H1 (cell line): ENCODE data around the gene ANKS1A. TPM values are rescaled to one million over a fixed set of nuclear protein-coding genes. Genes with fewer than 3 reads are reported as not detected.

Experiments used
- CTCF ChIA-PET: fragments of 300-600 bp; sonication (Branson Sonifier 250); formaldehyde crosslinking; loops from one replicate; lab custom pipeline; 2021; ENCODE audit not compliant: partially characterized antibody; lab: Charles Lee
- POLR2A ChIA-PET: fragments of 300-600 bp; sonication (Branson Sonifier 250); formaldehyde crosslinking; loops from one replicate; lab custom pipeline; 2021; ENCODE audit warnings: inconsistent platforms; ENCODE audit not compliant: partially characterized antibody; lab: Charles Lee
- DNase-seq, 2 experiments: peaks; one replicate each; pipeline versions ENCODE4 v3.0.0 to v3.0.0-alpha.2; 2010 to 2022; ENCODE audit warnings: low spot score in 2 of 2, low read depth in 1 of 2, mixed read lengths in 1 of 2
- FAIRE-seq: peaks from 2 replicates; lab custom pipeline; 2011; peaks lifted over from hg19 to GRCh38; lab: Jason Lieb, UNC
- H2AFZ ChIP-seq: 2 replicates; pipeline ENCODE4 v1.8.1; 2012; ENCODE audit warnings: low read length, inconsistent platforms
- H2AK5ac ChIP-seq: 2 replicates; pipeline ENCODE4 v1.6.1; 2013; ENCODE audit warnings: low read depth, low read length
- H2BK120ac ChIP-seq: replicated peaks from 2 replicates; pipeline ENCODE3; 2013; ENCODE audit warnings: low read depth, low read length, inconsistent platforms
- H2BK12ac ChIP-seq: 2 replicates; pipeline ENCODE4 v1.6.1; 2013; ENCODE audit warnings: low read depth, low read length
- H2BK15ac ChIP-seq: 2 replicates; pipeline ENCODE4 v1.6.1; 2013; ENCODE audit warnings: low read length
- H2BK20ac ChIP-seq: 2 replicates; pipeline ENCODE4 v1.6.1; 2013; ENCODE audit warnings: low read length
- H2BK5ac ChIP-seq: 2 replicates; pipeline ENCODE4 v1.6.1; 2013; ENCODE audit warnings: low read depth, low read length
- H3K14ac ChIP-seq: 2 replicates; pipeline ENCODE4 v1.6.1; 2013; ENCODE audit warnings: inconsistent platforms; ENCODE audit not compliant: insufficient read length
- H3K18ac ChIP-seq: 2 replicates; pipeline ENCODE4 v1.6.1; 2013; ENCODE audit warnings: low read length; ENCODE audit errors: extremely low read depth
- H3K23ac ChIP-seq: 2 replicates; pipeline ENCODE4 v1.6.1; 2013; ENCODE audit warnings: inconsistent platforms; ENCODE audit not compliant: insufficient read length
- H3K23me2 ChIP-seq: 2 replicates; pipeline ENCODE4 v1.6.1; 2013; ENCODE audit warnings: low read depth, low read length
- H3K27ac ChIP-seq: 2 replicates; pipeline ENCODE4 v1.6.1; 2011; ENCODE audit warnings: low read depth, low read length, inconsistent platforms
- H3K27me3 ChIP-seq, 4 experiments: replicated peaks in 1 of 4; 1 replicate in 1 of 4; 2 replicates in 3 of 4; pipeline versions ENCODE4 v1.6.1 to v1.8.1; 2011 to 2013; ENCODE audit warnings: low read length in 3 of 4, mild to moderate bottlenecking in 3 of 4, inconsistent platforms in 2 of 4, mixed read lengths in 2 of 4, moderate library complexity in 1 of 4; ENCODE audit not compliant: control insufficient read depth in 3 of 4, insufficient read depth in 3 of 4; ENCODE audit errors: extremely low read depth in 1 of 4
- H3K36me3 ChIP-seq, 4 experiments: 2 replicates each; pipeline versions ENCODE4 v1.6.1 to v1.8.1; 2011 to 2013; ENCODE audit warnings: mild to moderate bottlenecking in 4 of 4, low read length in 3 of 4, moderate library complexity in 2 of 4, control low read depth in 1 of 4, inconsistent platforms in 1 of 4; ENCODE audit not compliant: insufficient read depth in 4 of 4, control insufficient read depth in 2 of 4
- H3K4ac ChIP-seq: replicated peaks from 2 replicates; pipeline ENCODE3; 2013; ENCODE audit warnings: low read length, low read depth, mixed read lengths, inconsistent platforms; ENCODE audit not compliant: insufficient read length
- H3K4me1 ChIP-seq, 4 experiments: replicated peaks in 1 of 4; 1 replicate in 1 of 4; 2 replicates in 3 of 4; pipeline versions ENCODE4 v1.6.1 to v1.8.1; 2011 to 2013; ENCODE audit warnings: low read length in 3 of 4, inconsistent platforms in 2 of 4, mixed read lengths in 1 of 4; ENCODE audit not compliant: insufficient read depth in 4 of 4, control insufficient read depth in 3 of 4
- H3K4me2 ChIP-seq, 2 experiments: 2 replicates each; pipeline versions ENCODE4 v1.6.1 to v1.8.1; 2011 to 2013; ENCODE audit warnings: low read depth in 2 of 2, low read length in 2 of 2, control low read depth in 1 of 2, inconsistent platforms in 1 of 2, mild to moderate bottlenecking in 1 of 2; ENCODE audit not compliant: insufficient read depth in 1 of 2
- H3K4me3 ChIP-seq, 4 experiments: fragments of 200-600, 300-600 bp in 1 of 4; sonication (generic), shearing (Covaris generic), sonication (Bioruptor Twin) in 1 of 4; 2 replicates each; pipeline versions ENCODE4 v1.5.1 to v1.8.1; 2011 to 2016; ENCODE audit warnings: low read length in 4 of 4, low read depth in 3 of 4, control low read depth in 2 of 4, inconsistent platforms in 2 of 4, mild to moderate bottlenecking in 2 of 4, mixed read lengths in 1 of 4, moderate library complexity in 1 of 4; ENCODE audit not compliant: insufficient read depth in 2 of 4; ENCODE audit errors: extremely low read depth in 1 of 4
- H3K56ac ChIP-seq: replicated peaks from 2 replicates; pipeline ENCODE3; 2013; ENCODE audit warnings: low read depth, mild to moderate bottlenecking, mixed read lengths, low read length, inconsistent platforms; ENCODE audit not compliant: insufficient read length
- H3K79me1 ChIP-seq: 2 replicates; pipeline ENCODE4 v1.6.1; 2013; ENCODE audit warnings: low read depth, low read length, control low read depth
- H3K79me2 ChIP-seq, 2 experiments: 2 replicates each; pipeline versions ENCODE4 v1.6.1 to v1.8.1; 2012 to 2013; ENCODE audit warnings: low read length in 2 of 2, mild to moderate bottlenecking in 2 of 2, inconsistent platforms in 1 of 2; ENCODE audit not compliant: insufficient read depth in 2 of 2, control insufficient read depth in 1 of 2
- H3K9ac ChIP-seq, 4 experiments: replicated peaks in 1 of 4; 1 replicate in 1 of 4; 2 replicates in 3 of 4; pipeline versions ENCODE4 v1.6.1 to v1.8.1; 2011 to 2013; ENCODE audit warnings: low read depth in 3 of 4, low read length in 3 of 4, control low read depth in 2 of 4, mild to moderate bottlenecking in 2 of 4, moderate library complexity in 2 of 4, inconsistent platforms in 1 of 4; ENCODE audit errors: extremely low read depth in 1 of 4
- H3K9me3 ChIP-seq, 2 experiments: 2 replicates each; pipeline versions ENCODE4 v1.6.1 to v1.8.1; 2012 to 2013; ENCODE audit warnings: mild to moderate bottlenecking in 2 of 2, moderate library complexity in 2 of 2, control low read depth in 1 of 2, inconsistent platforms in 1 of 2, low read depth in 1 of 2, low read length in 1 of 2, mixed read lengths in 1 of 2; ENCODE audit not compliant: insufficient read depth in 2 of 2
- H4K20me1 ChIP-seq, 2 experiments: replicated peaks in 1 of 2; 2 replicates each; pipeline versions ENCODE3 to v1.8.1; 2011 to 2013; ENCODE audit warnings: inconsistent platforms in 2 of 2, low read length in 2 of 2, mild to moderate bottlenecking in 1 of 2; ENCODE audit not compliant: insufficient read depth in 2 of 2, control insufficient read depth in 1 of 2
- H4K5ac ChIP-seq: 2 replicates; pipeline ENCODE4 v1.6.1; 2013; ENCODE audit warnings: low read length, low read depth, mixed read lengths, inconsistent platforms; ENCODE audit not compliant: insufficient read length
- H4K8ac ChIP-seq: 2 replicates; pipeline ENCODE4 v1.8.0; 2013; ENCODE audit warnings: mild to moderate bottlenecking, moderate library complexity, low read length, inconsistent platforms; ENCODE audit not compliant: insufficient read depth; ENCODE audit errors: extremely low read depth
- H4K91ac ChIP-seq: replicated peaks from 2 replicates; pipeline ENCODE3; 2013; ENCODE audit warnings: low read length, mixed read lengths, inconsistent platforms; ENCODE audit not compliant: insufficient read length
- BACH1 ChIP-seq: IDR thresholded peaks from 2 replicates; pipeline ENCODE4 v1.6.1; 2012; ENCODE audit warnings: low read length, improper control_type of control experiment
- BCL11A ChIP-seq, 2 experiments: IDR thresholded peaks; one replicate each; pipeline ENCODE4 v1.6.1; 2011; ENCODE audit warnings: low read depth in 2 of 2, low read length in 2 of 2, mild to moderate bottlenecking in 2 of 2
- EP300 ChIP-seq, 2 experiments: IDR thresholded peaks; 1 replicate in 1 of 2; 2 replicates in 1 of 2; pipeline ENCODE4 v1.6.1; 2011 to 2012; ENCODE audit warnings: low read depth in 2 of 2, low read length in 2 of 2, mild to moderate bottlenecking in 2 of 2, borderline replicate concordance in 1 of 2, inconsistent platforms in 1 of 2, moderate library complexity in 1 of 2
- EZH2 ChIP-seq: fragments of 200-600 bp; sonication (generic); IDR thresholded peaks from 2 replicates; pipeline ENCODE4 v1.7.1; 2012; ENCODE audit warnings: low read depth, mild to moderate bottlenecking, moderate library complexity, low read length, inconsistent platforms; ENCODE audit not compliant: severe bottlenecking
- GTF2F1 ChIP-seq: IDR thresholded peaks from 2 replicates; pipeline ENCODE4 v1.6.1; 2012; ENCODE audit warnings: low read depth, low read length, improper control_type of control experiment, borderline replicate concordance
- KDM1A ChIP-seq: fragments of 200-600, 300-600 bp; sonication (generic); IDR thresholded peaks from 2 replicates; pipeline ENCODE4 v1.7.1; 2016; ENCODE audit warnings: mild to moderate bottlenecking, low read length, borderline replicate concordance
- MAX ChIP-seq: IDR thresholded peaks from 2 replicates; pipeline ENCODE4 v1.6.1; 2012; ENCODE audit warnings: inconsistent platforms
- NRF1 ChIP-seq: IDR thresholded peaks from 2 replicates; pipeline ENCODE4 v1.6.1; 2011; ENCODE audit warnings: mild to moderate bottlenecking, low read depth, low read length, improper control_type of control experiment
- RAD21 ChIP-seq, 2 experiments: IDR thresholded peaks in 1 of 2; conservative IDR thresholded peaks in 1 of 2; 2 replicates each; pipeline ENCODE4 v1.6.1; 2011; ENCODE audit warnings: low read depth in 2 of 2, low read length in 2 of 2, improper control_type of control experiment in 1 of 2, inconsistent platforms in 1 of 2, mild to moderate bottlenecking in 1 of 2, moderate library complexity in 1 of 2
- SIRT6 ChIP-seq: IDR thresholded peaks from one replicate; pipeline ENCODE4 v1.7.1; 2012; ENCODE audit warnings: low read length, inconsistent platforms
- SIX5 ChIP-seq: IDR thresholded peaks from 2 replicates; pipeline ENCODE4 v1.6.1; 2011; ENCODE audit warnings: mild to moderate bottlenecking, low read depth, low read length
- SP1 ChIP-seq: IDR thresholded peaks from 2 replicates; pipeline ENCODE4 v1.6.1; 2011; ENCODE audit warnings: low read depth, low read length
- SP4 ChIP-seq: IDR thresholded peaks from 2 replicates; pipeline ENCODE4 v1.6.1; 2012; ENCODE audit warnings: low read length, inconsistent platforms
- SRF ChIP-seq: IDR thresholded peaks from 2 replicates; pipeline ENCODE4 v1.6.1; 2011; ENCODE audit warnings: mild to moderate bottlenecking, low read depth, low read length, moderate library complexity
- TEAD4 ChIP-seq: IDR thresholded peaks from 2 replicates; pipeline ENCODE4 v1.6.1; 2012; ENCODE audit warnings: low read depth, low read length, inconsistent platforms, mixed read lengths
- WGBS, 2 experiments: shearing (Covaris generic) in 1 of 2; methylation state at CpG; one replicate each; pipeline versions ENCODE4 v1.1.6 to v1.1.7; 2013 to 2015; ENCODE audit warnings: low lambda C conversion rate in 2 of 2, mixed read lengths in 2 of 2, inconsistent platforms in 1 of 2, low coverage in 1 of 2, missing lambda C conversion rate in 1 of 2; ENCODE audit not compliant: insufficient replicate concordance in 2 of 2, insufficient coverage in 1 of 2, insufficient read length in 1 of 2; ENCODE audit errors: extremely low coverage in 1 of 2, missing lambda C conversion rate in 1 of 2; 5-methylcytosine and 5-hydroxymethylcytosine counted together
- polyA plus RNA-seq, 7 experiments: library from polyadenylated mRNA; depleted of rRNA in 3 of 7; stranded (reverse) in 5 of 7; unstranded in 2 of 7; fragments of >200 nt in 5 of 7; fragments of 200-250 nt in 2 of 7; gene quantifications; 1 replicate in 5 of 7; 2 replicates in 1 of 7; 4 replicates in 1 of 7; pipeline versions ENCODE4 v1.2.1 to v1.2.3, GENCODE V29; 2011 to 2013; ENCODE audit warnings: missing spikeins in 2 of 7, mixed read lengths in 2 of 7
- total RNA-seq: library from RNA; stranded (reverse); fragmentation: NEBNext Ultra II Directional; extraction: Animal tissue kit (Norgen Biotek cat#: 25700); gene quantifications from 2 replicates; pipeline ENCODE4 v1.2.1, GENCODE V29; 2021

The ANKS1A gene
- total and polyA plus RNA-seq, 2 of the 8 experiments (the other 6 are each of a cell fraction or from before 2014, with no cell fraction given) = 9.8 to 30.9 TPM

DNA sequence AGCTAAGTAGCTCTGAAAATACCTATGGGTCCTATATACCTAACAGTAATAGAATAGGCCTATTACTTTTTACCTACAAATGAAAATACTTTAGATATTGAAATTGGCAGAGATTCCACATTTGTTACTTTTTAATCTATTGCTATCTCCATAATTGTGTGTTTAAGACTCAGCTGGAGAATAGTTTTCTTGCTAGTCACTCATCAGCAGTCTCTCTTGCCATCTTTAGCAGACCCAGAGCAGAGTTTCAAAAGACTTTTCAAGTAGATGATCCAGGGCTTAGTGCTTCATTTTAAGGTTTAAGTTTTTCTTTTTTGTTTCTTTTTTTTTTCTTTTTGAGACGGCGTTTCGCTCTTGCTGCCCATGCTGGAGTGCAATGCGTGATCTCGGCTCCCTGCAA, 12.9 kb downstream of the ANKS1A start:
- Histone ChIP-seq H3K4me3 (no peak overlapping the region), H3K4me1 (no peaks in the 10 kb centered on the region; a peak in 1 of 7 replicates), H2BK20ac (no peak overlapping the region), H2AK5ac (no peak overlapping the region), H2BK12ac (no peak overlapping the region), H4K91ac (no peak overlapping the region), H3K79me2 (peaks cover 0 to 75% of the 10 kb centered on the region in 2 experiments; a peak in 2 of 4 replicates), H3K14ac (no peak overlapping the region), H3K4ac (no peak overlapping the region), H2AFZ (no peak overlapping the region), H2BK15ac (no peak overlapping the region), H3K27me3 (no peaks in the 10 kb centered on the region), H3K27ac (no peak overlapping the region), H2BK120ac (no peak overlapping the region), H3K18ac (no peak overlapping the region), H4K8ac (no peak overlapping the region), H4K5ac (no peak overlapping the region), H2BK5ac (no peak overlapping the region), H3K56ac (no peak overlapping the region), H3K9ac (no peak overlapping the region), H3K23ac (no peak overlapping the region), H3K4me2 (no peak overlapping the region), H3K23me2 (no peaks in the 10 kb centered on the region), H4K20me1 (peaks cover 2 to 5% of the 10 kb centered on the region in 2 experiments), H3K79me1 (peaks cover 3% of the 10 kb centered on the region), H3K9me3 (no peaks in the 10 kb centered on the region), H3K36me3 (no peaks in the 10 kb centered on the region)
- CTCF ChIA-PET = interaction anchor here (0.7 to 1.3 kb wide), 3 partner anchors 9 to 85 kb away, joined by 3 to 4 read pairs (median 4); no protein-coding TSS in a partner anchor
- 100% methylated on average over 1 of the region's 5 CpGs; no CpG with 5 or more reads in 1 of the 2 experiments for WGBS, 2 experiments
- POLR2A ChIA-PET = interaction anchor here (3.9 kb wide), 1 partner anchor 12 kb away, joined by 34 read pairs; the partner anchor contains the start of genes ANKS1A and TAF11
- no peak for FAIRE-seq
- DNase-seq = no peak
- TF ChIP-seq SP4 (no peak), RAD21 (IDR thresholded peaks at IDR 0.05 in 1 of 2, conservative IDR thresholded peaks at IDR 0.05 in 1 of 2; ENCODE audit: low read depth in 2 of 2, low read length in 2 of 2) (no peak), SP1 (no peak), BCL11A (IDR thresholded peaks at IDR 0.05; ENCODE audit: low read depth in 2 of 2, low read length in 2 of 2) (no peak), TEAD4 (no peak), SRF (no peak), GTF2F1 (no peak), MAX (no peak), SIRT6 (no peak), BACH1 (no peak), KDM1A (no peak), EP300 (IDR thresholded peaks at IDR 0.05; ENCODE audit: borderline replicate concordance in 1 of 2, low read depth in 2 of 2, low read length in 2 of 2) (no peak), EZH2 (no peak), NRF1 (no peak), SIX5 (no peak)
